ENCODE measurements around the gene SYK. TPM values are rescaled to one million over a fixed set of nuclear protein-coding genes. Genes with fewer than 3 reads are reported as not detected.

The SYK gene
- polyA plus RNA-seq, 3 donors = 28.9 to 33.3 (median 31.1) TPM

- no peak for DNase-seq (ENCODE audit: low read depth in 3 of 3, low spot score in 2 of 3)
Measured at GRCh38 chr9:90846770-90847419, 45.3 kb downstream of the SYK start.

GRCh38 chr9:90847971-90848370, 46.4 kb downstream of the SYK start:
- DNase-seq (ENCODE audit: low read depth in 3 of 3, low spot score in 2 of 3) = no peak

- no peak for DNase-seq (ENCODE audit: low read depth in 3 of 3, low spot score in 2 of 3)
Measured at GRCh38 chr9:90848866-90849265, 47.2 kb downstream of the SYK start.

GRCh38 chr9:90851444-90851843, 49.8 kb downstream of the SYK start:
- no peak for DNase-seq (ENCODE audit: low read depth in 3 of 3, low spot score in 2 of 3)

- no peak for DNase-seq (ENCODE audit: low read depth in 3 of 3, low spot score in 2 of 3)
Measured at GRCh38 chr9:90853945-90854344, 52.3 kb downstream of the SYK start.

DNA sequence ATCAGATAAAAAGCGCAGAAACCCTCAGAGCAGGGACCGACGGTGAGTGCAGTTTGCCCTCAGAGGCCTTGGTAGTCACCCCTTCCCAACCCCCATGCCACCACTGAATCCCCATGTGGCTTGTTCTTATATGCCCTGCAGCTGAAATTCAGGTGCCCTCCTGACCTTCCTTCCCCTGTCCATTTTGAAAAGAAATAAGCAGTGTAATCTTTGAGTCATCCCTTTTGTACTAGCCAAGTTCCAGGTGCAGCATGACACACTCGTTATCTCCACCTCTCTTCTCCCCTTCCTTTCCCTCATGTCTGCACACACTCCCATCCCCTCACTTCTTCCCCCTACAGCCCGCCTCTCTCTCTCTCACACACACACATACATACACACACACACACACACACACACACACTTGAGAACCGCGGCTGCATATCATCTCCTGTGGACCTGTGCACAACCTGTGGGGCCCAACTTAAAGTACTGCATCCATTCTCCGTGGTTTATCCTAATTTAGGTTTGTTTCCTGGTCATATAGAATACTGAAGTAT, 53.1 kb downstream of the SYK start:
- no peak for DNase-seq (ENCODE audit: low read depth in 3 of 3, low spot score in 2 of 3)

DNA sequence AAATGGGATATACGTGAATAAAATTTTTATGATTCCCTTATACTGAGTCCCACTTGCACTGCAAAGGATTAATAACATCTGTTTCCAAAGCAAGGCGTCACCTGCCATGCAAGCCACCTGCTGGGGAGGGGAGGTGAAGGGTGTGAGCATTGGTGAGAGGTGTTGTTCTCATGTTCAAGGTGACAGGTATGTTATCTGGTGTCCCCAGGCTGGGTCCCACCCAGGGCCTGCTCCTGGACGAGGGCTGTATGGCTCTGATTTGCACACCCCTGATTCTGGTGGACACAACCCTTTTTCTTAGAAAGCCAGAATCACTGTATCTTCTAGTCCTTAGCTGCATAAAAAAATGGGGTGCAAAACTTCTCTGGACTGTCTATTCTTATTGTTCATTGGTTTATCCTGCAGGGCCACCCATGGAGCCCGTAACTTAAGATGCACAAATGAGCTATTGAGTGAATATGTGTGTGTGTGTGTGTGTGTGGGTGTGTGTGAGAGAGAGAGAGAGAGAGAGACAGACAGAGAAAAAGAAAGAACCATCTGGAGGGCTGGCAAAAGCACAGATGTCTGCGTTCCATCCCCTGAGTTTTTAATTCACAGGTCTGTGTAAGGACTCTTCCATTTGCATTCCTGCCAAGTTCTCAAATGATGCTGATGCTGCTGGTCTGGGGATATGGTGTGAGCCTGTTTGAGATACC, 53.7 kb downstream of the SYK start:
- no peak for DNase-seq (ENCODE audit: low read depth in 3 of 3, low spot score in 2 of 3)

- DNase-seq (ENCODE audit: low read depth in 3 of 3, low spot score in 2 of 3) = no peak
Measured at GRCh38 chr9:90857091-90857490, 55.5 kb downstream of the SYK start.

DNA sequence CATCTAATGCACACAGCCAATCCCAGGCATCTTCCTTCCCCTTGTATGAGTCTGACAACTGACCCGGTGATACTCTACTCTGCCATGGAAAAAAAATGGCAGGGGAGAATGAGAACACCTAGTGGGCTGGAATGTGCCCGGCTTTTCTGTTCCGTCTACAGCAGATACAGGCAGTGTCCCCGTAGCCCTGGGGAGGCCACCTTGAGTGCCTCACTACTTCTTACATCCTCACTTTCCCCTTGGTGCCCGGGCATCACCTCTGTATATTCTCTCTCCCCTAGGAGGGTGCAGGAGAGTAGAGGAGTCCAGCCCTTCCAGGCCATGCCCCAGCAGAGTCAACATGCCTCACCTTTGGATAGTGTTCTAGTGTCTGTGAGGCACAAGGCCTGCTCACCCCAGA, 56.2 kb downstream of the SYK start:
- DNase-seq (ENCODE audit: low read depth in 3 of 3, low spot score in 2 of 3) = no peak

- no peak for DNase-seq (ENCODE audit: low read depth in 3 of 3, low spot score in 2 of 3)
Measured at GRCh38 chr9:90858457-90858901, 56.9 kb downstream of the SYK start.

- no peak for DNase-seq (ENCODE audit: low read depth in 3 of 3, low spot score in 2 of 3)
Measured at GRCh38 chr9:90860382-90860781, 58.8 kb downstream of the SYK start.

DNA sequence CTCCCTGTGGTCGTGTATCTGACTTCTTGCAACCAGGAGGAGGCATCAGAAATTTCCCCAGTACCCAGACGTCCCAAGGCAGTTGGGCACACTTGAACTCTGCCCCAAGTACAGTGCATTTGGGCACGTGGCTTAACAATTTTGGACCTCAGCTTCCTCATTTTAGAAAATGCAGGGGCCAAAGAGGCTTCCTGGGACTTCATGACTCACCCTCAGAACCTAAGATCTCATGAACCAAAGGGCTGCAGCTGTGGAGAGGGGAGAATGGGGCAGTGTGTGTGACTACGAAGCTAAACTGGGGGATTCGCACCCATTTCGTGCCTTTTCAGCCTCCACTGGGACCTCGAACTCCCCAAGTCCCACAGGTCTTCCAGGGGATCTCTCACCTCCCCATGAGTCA, 59.2 kb downstream of the SYK start:
- no peak for DNase-seq (ENCODE audit: low read depth in 3 of 3, low spot score in 2 of 3)

DNA sequence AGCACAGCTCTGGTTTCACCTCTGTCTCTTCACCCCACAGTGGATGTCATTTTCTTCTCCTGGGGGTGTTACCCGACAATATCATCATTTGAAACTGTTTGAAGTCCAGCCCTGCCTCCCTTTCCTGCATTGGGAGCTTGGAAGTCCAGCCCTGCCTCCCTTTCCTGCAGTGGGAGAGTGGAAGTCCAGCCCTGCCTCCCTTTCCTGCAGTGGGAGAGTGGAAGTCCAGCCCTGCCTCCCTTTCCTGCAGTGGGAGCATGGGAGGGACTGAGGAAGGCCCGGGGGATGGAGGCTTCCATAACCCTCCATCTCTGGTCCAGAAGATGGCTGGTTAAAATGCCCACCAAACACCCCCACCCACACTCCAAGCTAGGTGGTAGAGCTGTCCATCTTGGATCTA, 59.8 kb downstream of the SYK start:
- DNase-seq (ENCODE audit: low read depth in 3 of 3, low spot score in 2 of 3) = no peak

DNA sequence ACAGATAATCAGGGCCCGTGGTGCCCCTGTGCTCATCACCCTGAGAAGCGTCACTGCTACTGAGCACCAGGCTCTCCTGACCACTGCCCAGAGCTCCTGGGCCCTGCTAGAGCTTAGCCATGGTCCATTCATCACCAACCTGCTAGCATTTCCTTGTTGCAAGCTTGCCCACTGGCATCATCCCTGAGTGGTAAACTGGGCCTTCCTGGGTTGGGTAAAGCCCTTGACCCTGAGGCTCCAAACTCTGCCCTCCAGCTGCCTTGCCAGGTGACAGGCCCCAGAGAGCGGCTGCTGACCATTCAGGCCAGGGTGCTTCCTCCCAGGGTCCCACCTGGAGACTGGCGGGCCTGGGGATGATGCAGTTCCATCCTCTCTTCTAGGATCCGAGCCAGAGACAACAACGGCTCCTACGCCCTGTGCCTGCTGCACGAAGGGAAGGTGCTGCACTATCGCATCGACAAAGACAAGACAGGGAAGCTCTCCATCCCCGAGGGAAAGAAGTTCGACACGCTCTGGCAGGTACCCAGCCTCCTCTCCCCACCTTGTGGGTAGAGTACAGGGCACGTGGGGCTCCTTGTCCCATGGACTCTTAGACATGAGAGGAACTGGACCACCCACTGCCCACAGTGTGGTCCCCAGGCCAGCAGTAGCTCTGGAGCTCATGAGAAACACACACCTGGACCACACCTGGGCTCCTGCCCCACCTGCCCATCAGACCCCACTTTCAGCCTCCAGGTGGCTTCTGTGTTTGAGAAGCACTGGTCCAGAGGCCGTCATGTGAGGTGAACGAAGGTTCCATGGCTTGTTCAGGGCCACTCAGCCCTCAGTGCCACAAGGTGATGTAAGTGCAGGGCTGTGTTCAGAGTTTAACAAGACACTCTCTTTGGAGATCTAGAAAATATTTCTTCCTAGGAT, 60.5 kb downstream of the SYK start:
- DNase-seq (ENCODE audit: low read depth in 3 of 3, low spot score in 2 of 3) = no peak

DNA sequence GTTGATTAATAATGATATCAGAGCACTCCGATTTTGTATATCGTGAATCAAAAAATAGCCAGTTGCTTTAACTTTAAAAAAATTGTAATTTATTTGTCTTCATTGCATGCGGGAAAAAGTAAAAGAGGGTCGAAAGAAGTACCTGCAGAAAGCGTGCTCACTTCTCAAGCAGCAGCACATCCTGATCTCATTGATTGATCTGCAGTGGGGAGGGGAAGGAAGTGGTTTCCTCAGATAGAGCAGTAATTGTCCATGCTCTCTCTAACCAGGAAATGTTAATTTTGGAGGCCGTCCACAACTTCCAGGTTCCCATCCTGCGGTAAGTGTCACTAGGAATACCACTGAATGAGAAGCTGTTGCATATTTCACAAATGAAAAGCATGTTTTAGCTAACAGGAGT, 63.2 kb downstream of the SYK start:
- DNase-seq (ENCODE audit: low read depth in 3 of 3, low spot score in 2 of 3) = no peak

GRCh38 chr9:90867101-90867500, 65.5 kb downstream of the SYK start:
- no peak for DNase-seq (ENCODE audit: low read depth in 3 of 3, low spot score in 2 of 3)

- no peak for DNase-seq (ENCODE audit: low read depth in 3 of 3, low spot score in 2 of 3)
Measured at GRCh38 chr9:90868555-90868954, 66.9 kb downstream of the SYK start.

DNA sequence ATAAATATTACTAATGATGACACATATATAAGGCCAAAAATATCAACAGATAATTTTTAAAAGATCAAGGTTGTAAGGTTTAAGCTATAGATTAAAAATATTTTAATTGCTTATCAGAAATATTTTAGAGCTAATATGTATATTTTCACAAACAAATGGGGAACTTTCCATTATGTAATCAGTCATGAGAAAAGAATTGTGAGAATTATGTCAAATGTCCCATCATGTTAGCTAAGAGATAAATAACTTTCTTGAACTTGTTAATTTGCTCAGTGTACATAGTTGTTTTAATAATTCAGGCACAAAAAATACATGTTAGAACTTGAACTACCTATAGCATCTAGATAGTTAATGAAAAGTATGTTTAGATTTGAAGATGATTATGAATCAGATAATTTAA, 67.7 kb downstream of the SYK start:
- no peak for DNase-seq (ENCODE audit: low read depth in 3 of 3, low spot score in 2 of 3)

DNA sequence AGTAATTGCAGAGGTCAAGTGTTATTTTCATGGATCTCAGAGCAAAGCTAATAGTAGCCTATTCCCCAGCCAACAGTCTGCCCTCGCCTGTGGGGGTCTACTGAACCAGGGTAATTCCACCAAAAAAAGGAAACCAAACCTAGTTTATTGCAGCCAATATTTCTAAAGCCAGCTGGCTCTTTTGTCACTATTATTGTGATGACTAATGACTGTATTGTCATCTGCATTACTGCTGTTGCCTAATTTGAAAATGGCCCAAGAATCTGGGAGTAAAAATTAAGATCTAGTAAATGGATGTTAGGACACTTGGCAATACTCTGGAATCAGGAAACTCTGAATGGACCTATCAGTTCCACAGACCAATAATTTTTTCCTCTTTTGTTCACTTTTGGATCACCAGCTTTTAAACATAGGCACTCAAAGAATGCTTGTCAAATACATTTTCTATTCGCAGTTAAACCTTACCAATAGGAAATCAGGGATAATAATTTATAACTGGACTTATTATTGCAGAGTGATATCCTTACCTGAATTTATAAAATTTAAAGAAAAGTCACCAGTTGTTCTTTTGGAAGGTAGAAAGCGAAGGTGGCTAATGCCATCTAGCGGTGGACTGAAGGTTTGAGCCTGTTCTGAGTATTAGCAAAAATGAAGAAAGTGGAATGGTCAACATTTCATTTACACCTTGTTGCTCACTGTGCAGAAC, 69.2 kb downstream of the SYK start:
- DNase-seq (ENCODE audit: low read depth in 3 of 3, low spot score in 2 of 3) = peak in 2 of 3 donors; percentile 17 to 41

DNA sequence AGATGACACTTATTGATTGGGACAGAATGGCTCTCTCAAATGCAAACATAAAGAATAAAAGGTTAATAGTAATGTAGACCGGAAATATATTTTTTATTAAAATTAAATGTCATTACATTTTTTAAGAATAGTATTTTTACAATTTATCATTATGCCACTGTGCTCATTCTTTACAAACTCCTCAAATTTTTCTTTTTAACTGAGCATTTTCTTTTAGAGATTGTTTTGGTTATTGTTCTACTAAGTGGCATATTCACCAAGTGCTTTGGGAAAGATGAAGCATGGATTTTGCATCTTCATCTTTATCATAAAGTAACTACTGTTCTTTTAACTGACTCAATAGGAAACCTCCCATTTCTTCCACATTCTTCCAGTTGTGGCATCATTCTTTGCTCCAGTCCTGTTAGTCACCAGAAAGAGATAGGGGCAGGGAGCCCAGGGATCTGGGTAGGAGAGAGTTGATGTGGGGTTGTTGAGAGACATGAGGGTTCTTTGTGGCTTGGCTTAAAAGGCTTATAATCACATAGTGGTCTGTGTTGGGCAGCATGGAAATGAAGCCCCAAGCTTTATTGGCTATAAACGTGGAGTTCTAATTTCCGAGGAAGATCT, 69.8 kb downstream of the SYK start:
- no peak for DNase-seq (ENCODE audit: low read depth in 3 of 3, low spot score in 2 of 3)

All from right renal cortex interstitium (tissue), 3 donors.